ENCODE data around the gene DCLK1.

The DCLK1 gene

DNA sequence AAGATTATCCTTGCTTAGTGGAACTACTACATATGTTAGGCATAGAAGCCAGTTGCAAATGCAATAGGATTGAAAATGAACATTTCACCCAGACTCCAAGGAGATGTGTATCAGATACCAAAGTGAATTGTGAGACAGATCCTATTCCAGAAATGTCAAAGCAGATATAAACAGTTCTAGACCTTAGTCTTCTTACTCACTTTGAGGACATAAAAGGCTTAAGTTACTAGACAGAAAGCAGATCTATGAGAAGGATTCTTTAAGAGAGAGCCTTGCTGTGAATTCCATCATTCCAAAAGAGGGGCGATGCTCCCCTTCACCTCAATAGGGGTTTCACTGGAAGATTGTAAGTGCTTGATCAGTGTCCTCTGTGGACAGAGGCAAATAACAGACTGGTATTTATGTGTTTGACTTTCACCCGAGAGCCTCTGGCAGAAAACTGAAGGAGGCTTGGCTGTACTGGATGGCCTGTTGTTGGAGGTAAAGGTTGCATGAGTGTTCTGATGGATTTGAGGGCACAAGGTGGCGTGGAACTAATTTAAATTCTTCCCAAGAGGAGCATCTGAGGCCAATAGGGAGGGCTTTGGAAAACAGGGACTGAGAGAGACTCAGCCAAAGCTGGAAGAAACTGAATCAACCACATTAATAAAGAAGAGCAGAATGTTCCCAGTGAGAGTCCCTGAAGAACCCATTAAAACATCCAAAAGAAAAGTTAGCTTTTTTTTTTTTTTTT is 194.8 kb downstream of the DCLK1 start:
- DNase-seq = no peak

GRCh38 chr13:35930665-35931631 is 200.2 kb downstream of the DCLK1 start:
- DNase-seq = no peak

GRCh38 chr13:35927567-35928021 is 203.6 kb downstream of the DCLK1 start:
- no peak for DNase-seq

DNA sequence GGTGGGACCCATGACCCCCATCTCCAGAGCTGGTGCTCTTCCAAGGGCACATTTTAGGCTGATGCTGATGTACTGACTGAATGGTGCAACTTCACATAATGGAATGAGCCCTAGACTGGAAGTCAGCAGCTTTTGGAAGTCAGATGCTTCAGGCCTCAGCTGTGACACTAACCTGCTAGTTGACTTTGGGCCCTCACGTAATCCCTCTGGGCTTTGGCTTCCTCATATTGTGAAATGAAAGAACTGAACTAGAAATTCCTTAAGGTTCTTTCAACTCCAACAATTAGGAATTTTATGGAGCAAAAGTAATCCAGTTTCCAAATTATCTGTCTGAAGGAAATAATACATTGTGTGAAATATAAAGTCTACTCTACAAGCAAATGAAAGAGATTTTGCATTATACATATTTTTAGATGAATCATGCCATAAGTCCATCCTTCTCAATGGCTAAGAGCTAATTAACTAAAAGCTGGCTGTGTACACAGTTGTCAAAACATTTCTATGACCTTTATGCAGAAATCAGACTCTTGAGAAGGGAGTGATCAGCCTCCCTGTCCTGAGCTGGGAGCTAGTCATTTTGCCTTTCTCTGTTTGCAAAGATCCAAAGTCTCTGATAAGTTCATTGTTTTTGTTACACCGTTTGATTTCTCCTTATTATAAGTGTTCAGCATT is 204.2 kb downstream of the DCLK1 start:
- DNase-seq = no peak

GRCh38 chr13:35925669-35926068 is 205.5 kb downstream of the DCLK1 start:
- no peak for DNase-seq

DNA sequence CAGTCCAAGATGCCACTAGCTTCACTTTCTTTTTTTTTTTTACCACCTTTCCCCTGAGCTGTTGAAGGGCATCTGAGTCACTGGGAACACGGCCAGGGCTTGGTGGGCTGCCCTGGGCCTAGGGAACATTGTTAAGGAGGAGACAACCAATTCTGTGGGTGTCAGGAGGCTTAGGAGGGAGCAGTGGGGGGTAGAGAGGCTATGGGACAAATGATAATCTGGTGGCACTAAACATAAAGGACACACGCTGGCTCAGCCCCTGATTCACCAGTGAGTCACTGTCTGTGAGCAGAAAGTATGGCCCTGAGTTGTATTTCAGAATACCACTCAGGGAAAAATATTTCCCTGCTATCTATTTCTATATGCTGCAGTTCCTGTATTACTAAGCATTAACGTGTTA is 207.8 kb downstream of the DCLK1 start:
- no peak for DNase-seq

- no peak for DNase-seq
These were observed 210.4 kb downstream of the DCLK1 start for GRCh38 chr13:35920816-35921215.

DNA sequence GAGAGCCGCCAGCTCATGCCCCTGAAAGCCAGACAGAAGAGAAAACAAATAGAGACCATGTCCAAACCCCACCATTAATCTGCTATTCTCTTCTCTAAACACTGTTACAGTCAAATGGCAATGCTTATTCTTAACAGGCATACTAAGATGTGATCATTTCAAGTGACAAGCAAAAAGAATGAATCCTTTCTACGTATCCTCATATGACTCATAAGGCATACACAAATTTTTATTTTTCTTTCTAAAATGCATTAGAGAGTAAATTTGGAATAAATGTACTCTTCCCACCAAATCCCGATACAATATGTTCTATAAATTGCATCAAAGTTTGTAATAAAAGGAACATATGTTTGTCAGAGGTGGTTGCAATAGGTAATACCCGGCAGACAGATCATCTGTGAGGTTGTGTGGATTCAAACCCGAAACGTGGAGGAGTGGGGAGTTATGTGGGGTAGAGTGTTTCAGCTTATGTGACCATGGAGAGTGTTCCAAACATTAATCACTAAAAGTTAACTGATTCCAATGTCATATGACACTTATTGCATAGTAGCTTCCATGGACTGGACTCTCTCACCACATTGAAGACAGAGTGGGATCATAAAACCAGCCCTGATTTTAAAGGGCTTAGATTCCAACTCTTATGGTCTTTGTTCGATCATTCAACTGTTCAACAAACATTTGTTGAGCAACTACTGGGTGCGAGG is 213.1 kb downstream of the DCLK1 start:
- no peak for DNase-seq

- DNase-seq = no peak
These were observed 213.8 kb downstream of the DCLK1 start for GRCh38 chr13:35917252-35917941.

GRCh38 chr13:35916146-35916545 is 215.0 kb downstream of the DCLK1 start:
- no peak for DNase-seq

DNA sequence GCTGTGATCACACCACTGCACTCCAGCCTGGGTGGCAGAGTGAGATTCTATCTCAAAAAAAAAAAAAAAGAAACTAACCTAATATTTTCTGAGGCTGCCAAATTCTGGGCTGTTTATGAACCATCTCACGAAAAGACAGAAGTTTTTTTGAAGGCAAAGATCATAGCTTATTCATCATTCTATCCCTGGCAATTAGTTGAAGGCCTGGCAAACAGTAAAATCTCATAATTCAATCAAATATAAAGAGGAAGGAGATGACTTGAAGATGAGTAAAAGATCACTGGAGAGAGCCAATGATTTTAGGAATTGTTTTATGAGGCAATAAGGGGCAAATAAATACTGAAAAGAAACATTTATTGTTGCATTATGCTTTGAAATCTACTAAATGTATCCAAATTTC is 216.5 kb downstream of the DCLK1 start:
- no peak for DNase-seq

GRCh38 chr13:35912841-35913240 is 218.3 kb downstream of the DCLK1 start:
- no peak for DNase-seq

DNA sequence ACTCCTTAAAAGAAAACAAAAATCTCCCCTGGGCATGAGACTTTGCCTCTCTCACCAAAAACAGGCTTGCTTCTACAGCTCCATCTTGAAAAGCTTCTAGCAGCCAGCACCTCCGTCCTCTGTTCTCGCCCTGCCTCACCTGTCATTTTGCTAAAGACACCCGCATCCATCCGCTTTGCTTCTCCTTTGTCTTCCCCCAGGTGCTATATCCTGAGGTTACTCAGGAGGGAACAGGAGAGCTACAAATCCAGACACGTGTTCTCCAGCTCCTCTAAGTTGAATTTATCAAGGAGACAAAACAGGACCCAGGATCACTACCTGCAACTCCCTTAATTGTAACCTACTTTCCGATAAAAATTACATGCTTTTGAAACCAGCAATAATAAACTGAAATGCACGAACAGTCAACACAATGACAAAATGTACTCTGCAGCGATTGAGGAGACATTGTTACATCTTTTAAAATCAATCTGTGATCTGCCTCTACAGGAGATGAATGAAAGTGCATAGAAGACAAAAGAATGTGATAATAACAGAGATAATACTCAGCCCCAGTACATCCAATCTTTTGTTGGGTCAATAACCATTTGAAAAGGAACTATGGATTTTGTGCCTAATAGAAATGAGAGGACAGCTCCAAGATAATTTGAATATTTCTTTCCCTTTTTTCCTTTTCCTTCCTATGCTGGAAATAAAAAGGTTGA is 221.2 kb downstream of the DCLK1 start:
- DNase-seq = no peak

- DNase-seq = no peak
These were observed 222.1 kb downstream of the DCLK1 start for GRCh38 chr13:35909091-35909490.

- no peak for DNase-seq
These were observed 223.0 kb downstream of the DCLK1 start for GRCh38 chr13:35908226-35908625.

DNA sequence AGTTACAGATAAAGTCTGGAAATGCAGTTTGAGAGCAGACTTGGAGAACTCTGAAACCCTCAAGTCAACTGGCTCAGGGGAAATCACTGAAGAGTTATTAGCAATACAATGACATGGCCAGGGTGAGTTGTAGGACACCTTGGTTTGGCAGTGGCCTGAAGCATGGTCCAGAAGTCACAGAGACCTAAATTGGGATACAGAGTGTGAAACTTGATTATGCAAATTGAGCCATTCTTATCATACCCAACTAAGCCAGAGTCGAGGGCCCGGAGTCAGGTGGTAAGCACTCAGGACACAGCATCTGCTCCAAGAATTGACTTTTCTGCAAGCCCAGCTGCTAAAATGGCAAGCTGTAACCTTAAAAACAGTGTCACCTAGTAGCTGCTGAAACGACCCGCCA is 224.5 kb downstream of the DCLK1 start:
- no peak for DNase-seq

DNA sequence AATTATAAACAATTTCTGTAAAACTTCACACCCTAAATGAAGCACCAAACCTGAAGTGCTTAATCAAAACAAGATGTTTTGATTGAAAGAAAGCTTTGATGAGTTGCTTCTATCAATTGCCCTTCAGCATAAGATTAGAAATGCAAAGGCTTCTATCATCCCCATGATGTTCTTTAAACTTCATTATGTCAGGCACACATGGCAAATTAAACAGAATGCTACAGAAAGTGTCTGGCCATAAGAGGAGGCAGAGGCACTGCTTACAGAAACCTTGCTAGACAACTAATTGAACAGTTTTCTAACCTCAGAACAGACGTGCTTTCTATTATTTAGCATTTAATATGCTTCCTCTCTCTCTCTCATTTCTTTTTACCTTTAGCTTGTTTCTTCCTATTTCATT is 228.1 kb downstream of the DCLK1 start:
- no peak for DNase-seq

GRCh38 chr13:35898041-35898440 is 233.1 kb downstream of the DCLK1 start:
- DNase-seq = no peak

- no peak for DNase-seq
These were observed 236.5 kb downstream of the DCLK1 start for GRCh38 chr13:35894636-35895035.

DNA sequence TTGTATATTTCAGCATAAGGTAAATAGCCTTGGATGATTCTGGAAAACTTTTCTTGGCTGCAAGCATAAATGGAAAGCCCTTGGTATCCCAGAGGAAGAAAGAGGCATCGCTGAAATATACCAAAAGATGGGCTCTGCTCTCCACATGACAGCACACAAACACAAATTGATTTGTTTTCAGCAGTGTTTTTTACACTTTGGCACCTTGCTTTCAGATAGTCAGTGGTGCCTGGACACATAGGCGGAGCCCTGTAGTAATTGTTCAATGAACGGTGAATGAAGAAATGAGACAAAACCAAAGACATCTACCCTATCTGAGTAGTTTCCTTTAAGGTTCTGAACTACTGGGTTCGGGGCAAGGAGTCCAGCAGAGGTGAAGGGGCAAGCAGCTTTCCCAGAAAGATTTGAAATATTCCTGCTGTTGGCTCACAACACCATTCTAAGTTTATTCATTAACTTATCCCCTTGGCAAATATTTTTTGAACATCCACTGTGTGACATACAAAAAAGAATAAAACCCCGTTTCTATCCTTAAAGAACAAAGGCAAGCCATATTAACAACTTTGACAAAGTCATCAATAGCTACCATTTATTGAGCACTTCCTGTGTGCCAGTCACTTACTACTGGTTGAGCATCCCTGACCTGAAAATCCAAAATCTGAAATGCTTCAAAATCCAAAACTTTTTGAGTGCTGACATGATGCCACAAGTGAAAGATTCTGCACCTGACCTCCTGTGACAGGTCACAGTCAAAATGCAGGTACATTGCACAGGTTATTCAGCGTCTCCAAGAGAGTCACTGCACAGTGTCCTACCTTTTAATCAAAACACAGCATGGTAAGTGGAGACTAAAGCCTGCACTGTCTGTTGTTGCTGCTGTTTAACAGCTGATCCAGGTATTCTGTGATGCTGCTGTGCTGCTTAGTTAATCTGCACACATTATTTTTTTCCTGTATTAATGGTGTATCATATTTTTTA is 238.1 kb downstream of the DCLK1 start:
- DNase-seq = no peak

Data from activated gamma-delta T cell treated with Interleukin-2 at 50 U/mL for 16 hours (primary cell).